Stimulated activated CD4-positive, alpha-beta T cell treated with anti-CD3 and anti-CD28 coated beads, Interleukin-15, amount 100 ng/mL, for 24 hours (primary cell): ENCODE measurements around the gene LIPM.

Source experiments
- DNase-seq: peaks from one replicate; pipeline ENCODE4 v3.0.0-alpha.2; 2020

Gene LIPM, protein sequence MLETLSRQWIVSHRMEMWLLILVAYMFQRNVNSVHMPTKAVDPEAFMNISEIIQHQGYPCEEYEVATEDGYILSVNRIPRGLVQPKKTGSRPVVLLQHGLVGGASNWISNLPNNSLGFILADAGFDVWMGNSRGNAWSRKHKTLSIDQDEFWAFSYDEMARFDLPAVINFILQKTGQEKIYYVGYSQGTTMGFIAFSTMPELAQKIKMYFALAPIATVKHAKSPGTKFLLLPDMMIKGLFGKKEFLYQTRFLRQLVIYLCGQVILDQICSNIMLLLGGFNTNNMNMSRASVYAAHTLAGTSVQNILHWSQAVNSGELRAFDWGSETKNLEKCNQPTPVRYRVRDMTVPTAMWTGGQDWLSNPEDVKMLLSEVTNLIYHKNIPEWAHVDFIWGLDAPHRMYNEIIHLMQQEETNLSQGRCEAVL

DNA sequence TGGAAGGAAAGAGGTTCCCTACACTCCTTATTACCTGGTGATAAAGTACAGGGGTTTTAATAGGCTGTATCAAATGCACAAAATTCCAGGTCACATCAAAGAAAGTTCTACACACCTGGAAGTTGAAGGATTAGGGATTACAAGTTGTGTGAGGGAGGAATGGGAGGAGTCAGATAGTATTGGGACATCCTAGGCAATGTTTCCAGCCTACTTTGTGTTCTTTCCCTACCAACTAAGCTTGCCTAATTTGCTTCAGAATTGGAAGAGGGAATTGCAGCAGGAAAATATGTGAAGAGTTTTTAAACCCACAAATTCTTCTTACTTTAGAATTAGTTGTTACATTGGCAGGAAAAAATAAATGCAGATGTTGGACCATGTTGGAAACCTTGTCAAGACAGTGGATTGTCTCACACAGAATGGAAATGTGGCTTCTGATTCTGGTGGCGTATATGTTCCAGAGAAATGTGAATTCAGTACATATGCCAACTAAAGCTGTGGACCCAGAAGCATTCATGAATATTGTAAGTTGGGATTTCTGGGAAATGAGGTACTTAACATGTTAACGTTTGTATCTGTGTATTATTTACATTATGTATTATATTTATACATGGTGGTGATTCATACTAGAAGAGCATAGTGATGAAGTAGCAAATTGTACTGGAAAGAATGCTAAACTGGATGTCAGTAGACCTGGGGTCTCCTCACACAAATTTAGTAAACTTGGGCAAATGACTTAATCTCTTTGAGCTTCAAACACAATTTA lies at the start of gene LIPM:
LIPM (plus strand) TSS at position 208 of the 763 bp plus-strand sequence; CDS start at position 375, 167 bp downstream.
- DNase-seq: no peak

DNA sequence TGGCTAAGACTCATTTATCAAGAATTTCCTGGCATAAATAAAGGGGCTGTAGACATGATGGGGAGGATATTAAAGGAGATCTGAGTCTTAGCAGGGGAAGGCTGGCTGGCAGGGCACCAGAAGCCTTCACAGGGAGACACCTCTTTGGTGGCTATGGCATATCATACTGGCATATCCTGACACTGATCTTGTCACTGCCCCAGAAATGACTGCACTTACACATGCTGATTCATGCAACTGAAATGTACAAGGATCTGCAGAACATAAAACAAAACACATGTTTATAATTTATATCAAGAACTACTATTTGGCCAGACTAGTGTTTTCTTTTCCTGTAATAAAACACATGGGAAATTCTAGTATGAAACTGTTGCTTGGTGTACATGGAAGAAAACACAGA lies 48.2 kb upstream of the LIPM start:
- DNase-seq: no peak

DNA sequence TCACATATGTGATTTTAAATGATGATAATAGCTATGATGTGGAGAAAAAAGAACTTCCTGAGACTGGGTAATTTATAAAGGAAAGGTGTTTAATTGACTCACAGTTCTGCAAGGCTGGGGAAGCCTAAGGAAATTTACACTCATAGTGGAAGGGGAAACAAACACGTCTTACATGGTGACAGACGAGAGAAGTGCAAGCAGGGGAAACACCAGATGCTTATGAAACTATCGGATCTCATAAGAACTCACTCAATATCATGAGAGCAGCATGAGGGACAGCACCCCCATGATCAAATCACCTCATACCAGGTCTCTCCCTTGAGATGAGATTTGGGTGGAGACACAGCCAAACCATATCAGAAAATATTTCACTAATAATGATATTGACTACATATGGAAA lies 46.8 kb upstream of the LIPM start:
- peak; percentile 48 for DNase-seq

DNA sequence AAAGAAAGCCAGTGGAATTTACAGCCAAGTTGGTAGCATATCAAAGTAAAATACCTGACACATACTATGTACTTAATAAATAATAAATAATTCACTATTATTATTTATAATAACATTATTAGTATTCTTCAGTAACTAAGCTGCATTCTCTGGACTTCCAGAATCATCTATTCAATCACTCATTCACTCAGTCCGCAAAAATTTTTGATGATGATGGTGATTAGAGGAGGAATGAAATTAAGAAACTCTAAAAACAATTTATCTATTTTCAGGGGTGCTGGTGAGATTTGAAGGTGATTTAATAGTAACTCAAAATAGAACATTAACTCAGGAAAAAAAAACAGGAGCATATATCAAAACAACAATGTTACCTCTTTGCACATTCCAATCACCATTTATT lies 45.9 kb upstream of the LIPM start:
- no peak for DNase-seq

DNA sequence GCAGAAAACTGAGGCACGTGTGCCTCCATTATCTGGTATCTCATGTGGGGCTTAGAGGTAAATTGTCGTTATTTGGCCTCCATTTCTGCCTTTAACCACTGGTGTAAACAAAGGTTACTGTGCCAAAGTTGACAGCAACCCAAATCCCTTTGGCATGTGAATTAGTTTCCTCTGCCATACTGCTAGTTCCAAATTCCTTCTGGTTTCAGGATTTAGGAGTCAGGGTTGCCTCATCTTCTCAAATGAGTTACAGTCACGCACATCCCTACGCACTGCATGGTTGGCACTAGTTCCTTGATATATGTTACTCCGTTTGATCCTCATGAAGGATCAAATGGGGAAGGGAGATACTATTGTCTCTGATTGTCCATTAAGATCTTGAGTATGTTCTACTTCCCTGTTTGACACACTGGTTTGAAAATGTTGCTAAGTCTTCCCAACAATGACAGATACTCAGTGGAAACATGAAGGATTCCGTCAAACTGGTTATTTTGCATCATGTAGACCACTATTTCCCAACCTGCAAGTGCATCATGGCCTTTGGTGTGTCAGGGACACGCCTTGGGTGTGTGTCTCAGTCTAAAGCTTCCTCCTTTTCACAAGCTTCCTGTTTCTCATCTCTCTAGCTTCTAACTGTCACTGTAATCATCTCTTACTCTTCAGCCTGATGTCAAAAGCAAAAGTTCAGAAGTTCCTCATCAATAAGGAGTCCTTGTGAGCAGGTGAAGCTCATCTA lies 43.0 kb upstream of the LIPM start, which contains the start of gene LIPN:
LIPN (plus strand) TSS at position 655 of the 736 bp plus-strand sequence. CDS start 1,386 bp downstream, outside the sequence.
- no peak for DNase-seq

DNA sequence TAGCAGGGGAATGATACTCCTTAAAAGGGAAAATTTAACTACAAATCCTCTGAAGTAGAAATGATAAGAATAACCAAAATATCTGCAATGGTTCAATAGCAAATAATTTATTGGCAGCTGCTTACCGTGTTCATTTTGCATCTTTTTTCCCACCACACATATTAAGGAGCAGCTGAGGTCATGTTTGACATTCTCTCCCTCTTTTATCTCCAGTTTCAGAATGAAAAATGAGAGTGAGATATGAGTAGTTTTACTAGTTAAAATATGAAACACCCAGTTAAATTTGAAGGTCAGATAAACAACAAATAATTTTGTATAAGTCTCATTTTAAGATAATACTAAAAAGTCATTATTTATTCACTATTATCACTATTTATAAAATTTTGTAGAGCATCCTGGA lies 39.6 kb upstream of the LIPM start:
- DNase-seq: no peak

DNA sequence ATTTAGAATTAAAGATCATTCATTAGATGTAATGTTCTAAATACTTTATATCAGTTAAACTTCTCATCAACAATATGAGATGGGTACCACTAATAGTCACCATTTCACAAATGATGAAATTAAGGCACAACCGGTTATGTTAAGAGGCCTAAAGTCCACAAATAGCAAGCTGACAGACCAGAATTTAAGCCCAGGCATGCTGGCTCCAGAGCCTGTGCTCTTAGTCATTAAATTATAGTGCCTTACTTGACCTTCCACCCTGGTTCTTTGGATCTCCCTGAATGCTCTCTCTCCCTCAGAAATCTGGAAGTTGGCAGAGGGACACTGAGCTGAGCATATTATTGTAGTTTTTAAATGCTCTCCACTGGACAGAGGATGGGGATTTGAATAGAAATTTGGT lies 39.1 kb upstream of the LIPM start:
- DNase-seq: no peak

DNA sequence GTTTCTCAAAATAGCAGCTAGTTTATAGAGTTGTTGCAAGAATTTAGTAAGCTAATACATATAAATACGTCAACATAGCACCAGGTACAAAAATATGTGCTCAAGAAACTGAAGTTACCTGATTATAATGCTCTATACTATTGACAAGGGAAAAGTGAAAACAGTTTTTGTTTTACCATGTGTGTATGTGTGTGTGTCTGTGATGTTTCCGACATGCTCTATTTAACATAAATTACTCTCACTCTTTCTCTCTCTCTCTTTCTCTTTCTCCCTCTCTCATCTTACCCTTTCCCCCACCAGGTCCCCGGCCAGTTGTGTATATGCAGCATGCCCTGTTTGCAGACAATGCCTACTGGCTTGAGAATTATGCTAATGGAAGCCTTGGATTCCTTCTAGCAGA lies 38.4 kb upstream of the LIPM start:
- DNase-seq: no peak

DNA sequence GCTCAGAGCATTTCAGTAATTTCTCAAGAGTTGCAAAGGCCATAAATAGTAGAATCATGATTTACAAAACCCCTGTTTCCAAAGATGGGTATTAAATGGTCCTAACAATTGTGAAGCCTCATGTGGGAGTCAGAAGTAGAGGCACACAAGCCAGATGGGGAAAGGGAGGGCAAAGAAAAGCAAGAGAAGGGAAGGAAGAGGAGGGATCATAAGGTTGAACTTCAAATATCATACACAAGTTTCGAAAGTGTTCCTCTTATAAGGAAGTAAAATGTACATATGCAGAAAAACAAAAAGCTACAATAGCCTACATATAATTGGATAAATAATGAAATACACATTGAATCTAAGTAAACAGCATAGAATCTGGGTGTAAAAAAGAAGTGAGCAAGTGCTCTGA lies 36.7 kb upstream of the LIPM start:
- DNase-seq: no peak

DNA sequence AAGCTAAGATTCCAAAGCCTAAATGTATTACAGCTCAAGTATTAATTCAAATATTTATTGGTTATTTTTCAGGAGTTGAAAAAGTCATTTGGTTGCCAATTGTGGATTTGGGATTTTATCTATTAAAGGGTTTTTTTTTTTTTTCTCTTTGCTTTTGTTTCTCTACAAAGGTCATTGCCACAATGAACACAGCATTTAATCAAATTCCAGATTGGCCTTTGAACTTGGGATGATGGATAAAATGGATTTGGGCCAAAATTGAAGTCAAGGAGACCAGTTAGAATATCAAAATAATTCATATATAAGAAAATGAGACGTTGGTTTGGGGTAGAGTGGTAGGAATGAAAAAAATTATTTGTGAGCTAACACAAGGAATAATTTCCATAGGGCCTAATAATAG lies 33.1 kb upstream of the LIPM start:
- DNase-seq: no peak

DNA sequence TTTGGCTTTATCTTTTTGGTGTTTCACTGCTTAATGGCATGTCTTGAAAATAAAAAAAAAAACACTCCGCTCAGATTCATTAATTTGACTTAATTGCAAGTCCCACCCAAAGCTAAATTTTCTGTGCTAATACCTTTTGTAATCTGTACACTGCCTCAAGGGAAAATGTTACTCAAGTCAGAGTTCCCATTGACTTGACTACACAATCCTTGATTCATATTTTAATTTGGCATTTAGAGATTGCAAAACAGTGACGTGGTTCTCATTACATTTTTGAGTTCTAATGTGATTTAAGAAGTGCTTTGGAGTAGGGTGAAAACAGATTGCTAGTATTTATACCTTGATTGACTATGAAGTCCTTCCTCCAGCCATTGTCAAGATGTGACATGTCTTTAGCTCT lies 21.3 kb upstream of the LIPM start:
- DNase-seq: no peak

DNA sequence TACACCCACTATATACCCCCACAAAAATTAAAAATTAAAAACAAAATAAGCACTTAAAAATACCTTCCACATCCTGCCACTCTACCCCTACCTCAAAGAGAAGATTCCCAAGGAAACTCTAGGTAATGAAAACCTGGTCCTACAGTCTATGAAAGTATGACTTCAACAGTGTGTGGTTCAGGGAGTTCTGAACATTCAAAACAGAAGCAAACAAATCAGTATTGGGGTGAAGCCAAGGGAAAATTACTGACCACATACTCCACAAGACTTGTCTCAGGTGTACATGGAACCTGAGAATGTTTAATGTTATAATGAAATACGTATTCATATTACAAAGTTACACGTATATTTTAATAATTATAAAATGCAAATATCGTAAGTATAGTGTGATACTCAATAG lies 20.3 kb upstream of the LIPM start:
- DNase-seq: no peak

DNA sequence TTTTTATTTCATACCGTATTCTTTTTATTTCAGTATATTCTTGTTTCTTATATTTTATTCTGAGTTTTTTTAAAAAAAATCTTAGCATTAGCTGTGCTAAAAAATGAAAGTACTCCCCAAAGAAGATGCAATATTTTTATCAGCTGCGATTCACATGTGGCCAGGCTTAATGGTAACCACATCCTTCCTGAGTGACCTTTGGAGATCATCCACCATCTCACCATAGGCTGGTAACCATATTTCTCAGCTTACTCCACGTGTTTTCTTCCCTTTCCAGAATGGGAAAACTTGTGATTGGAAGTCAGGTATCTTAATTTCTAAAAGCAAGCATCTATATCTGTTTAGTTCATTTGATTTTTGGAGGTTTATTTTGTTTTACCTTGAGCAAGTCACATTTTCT lies 18.8 kb upstream of the LIPM start:
- DNase-seq: no peak

DNA sequence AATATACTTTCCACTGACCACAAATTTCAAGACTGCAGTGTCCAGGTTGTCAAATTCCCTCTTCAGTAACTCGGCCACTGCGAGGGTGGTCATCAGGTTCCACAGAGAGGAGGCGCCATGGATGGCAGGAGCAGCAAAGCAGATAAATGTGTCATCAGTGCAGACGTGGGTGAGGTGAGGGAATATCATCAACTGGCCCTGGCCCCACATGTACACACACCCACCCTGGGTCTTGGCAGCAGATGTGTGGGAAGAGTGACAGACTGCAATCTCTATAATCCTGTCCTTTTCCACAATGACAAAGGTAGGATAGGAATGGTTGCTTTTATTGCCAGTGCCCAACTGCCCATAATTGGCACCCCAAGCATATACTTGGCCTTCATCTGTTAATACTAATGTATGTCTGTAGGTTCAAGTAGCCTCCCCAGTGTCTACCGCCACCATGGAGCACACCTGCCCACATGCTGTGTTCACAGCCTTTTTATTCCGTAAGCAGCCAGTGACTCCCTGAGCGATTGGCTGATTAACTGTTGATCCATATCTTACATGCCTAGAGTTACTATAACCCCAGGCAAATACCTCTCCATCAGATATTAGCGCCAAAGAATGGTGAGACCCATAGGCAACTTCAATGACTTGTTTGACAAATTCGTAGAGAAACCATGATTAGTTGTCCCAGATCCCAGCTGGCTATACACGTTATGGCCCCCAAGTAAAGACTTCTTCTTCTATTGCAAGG lies 16.3 kb upstream of the LIPM start:
- DNase-seq: no peak

DNA sequence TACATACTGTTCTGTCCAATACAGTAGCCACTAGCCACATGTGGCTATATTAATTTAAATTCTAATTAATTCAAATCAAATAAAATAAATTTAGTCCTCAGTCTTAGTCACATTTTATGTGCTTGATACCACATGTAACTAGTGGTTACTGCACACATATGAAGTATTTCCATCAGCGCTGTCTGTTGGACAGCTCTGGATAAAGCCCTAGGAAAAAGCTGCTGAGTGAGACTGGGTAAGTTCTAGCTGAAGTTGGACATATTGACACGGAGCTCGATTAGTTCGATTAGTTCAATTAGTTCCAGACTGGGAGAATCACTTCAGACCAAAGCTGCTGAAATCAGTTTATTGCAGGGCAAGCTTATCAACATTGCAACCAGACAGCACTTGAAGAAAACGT lies 15.1 kb upstream of the LIPM start:
- no peak for DNase-seq

DNA sequence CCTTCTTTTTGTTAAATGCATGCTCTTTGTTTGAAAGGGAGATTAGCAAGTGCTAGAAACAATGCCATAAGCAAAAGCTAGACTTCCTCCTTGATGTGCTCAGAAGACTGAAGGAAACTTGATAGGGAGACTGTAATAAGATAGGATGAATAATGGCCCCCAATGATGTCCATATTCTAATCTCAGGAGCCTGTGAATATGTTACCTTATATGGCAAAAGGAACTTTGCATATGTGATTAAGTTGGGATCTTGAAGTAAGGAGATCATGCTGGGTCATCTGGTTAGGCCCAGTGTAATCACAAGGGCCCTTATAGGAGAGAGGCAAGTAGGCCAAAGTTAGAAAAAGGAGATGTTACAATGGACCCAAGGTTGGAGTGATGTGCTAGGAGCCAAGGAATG lies 13.6 kb upstream of the LIPM start:
- DNase-seq: no peak

DNA sequence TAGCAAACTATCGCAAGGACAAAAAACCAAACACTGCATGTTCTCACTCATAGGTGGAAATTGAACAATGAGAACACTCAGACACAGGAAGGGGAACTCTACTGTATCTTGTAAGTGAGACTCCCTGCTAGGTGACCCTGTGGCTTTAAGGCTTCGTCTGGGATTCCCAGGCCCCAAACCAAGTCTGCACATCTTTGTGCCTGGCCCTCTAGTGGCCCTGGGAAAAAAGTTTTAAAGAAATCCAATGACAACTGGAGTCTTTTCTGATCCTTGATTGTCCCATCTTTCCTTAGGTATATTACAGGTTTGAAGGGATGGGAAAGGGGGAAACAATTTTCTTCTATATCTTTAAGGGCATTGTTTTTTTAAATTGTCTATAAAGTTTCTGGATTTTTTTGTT lies 10.6 kb upstream of the LIPM start:
- peak; percentile 18 for DNase-seq

DNA sequence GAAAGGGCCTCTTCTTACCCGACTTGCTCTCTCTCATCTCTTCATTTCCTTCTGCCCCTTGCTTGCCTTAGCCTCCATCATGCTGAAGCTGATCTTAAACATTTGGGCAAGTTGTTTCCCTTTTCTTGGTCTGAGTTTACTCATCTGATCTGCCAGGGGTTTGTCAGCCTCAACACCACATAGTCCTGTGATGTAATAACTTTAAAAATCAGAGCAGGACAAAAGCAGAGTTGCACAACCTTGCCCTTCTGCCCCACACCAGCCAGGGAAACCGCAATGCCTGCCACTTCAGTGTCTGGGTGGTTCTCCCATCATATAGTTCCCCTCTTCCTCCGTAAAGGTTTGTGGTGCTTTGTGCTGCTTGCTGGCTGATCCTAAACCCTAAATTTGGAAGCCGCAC lies 9.9 kb upstream of the LIPM start:
- no peak for DNase-seq

DNA sequence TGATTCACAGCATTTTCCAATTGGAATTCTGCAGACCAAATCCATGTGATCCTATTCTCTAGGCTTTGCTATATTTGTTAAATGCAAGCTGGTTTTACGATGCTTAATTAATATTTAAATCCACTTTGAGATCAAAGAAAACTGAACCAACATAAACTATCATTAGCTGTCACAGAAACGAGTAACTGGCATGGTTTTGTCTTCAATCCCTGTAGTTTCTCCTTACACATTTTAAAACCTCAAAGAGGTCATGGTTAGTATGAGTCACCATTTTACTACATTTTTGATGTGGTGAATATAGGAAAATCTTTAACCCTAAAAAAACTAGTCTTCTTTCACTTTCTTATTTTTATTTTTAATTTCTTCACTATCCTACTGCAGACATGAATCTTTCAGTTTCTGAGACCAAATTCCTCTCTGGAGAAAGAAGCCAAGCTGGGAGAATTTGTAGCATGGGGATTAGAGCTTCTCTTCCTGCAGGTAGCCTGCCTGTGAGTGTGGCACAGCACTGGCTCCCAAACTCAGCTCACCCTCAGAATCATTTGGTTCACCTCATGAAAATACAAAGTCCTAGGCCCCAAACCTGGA lies 8.7 kb upstream of the LIPM start:
- no peak for DNase-seq

DNA sequence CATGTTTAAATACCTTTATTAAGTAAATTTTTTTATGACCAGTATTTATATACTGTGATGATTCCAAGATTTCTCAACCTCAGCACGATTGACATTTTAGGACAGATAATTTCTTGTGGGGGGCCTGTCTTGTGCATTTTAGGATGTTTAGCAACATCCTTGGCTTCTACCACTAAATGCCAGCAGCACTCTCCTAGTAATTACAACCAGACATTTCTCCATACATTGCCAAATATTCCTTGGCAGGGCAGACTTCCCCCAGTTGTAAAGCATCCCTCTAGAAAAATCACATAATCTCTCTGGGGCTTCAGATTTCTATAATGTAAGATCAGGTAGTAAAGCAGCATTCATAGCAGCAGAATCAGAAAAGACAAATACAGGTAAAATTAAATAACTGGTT lies 7.8 kb upstream of the LIPM start:
- DNase-seq: no peak

DNA sequence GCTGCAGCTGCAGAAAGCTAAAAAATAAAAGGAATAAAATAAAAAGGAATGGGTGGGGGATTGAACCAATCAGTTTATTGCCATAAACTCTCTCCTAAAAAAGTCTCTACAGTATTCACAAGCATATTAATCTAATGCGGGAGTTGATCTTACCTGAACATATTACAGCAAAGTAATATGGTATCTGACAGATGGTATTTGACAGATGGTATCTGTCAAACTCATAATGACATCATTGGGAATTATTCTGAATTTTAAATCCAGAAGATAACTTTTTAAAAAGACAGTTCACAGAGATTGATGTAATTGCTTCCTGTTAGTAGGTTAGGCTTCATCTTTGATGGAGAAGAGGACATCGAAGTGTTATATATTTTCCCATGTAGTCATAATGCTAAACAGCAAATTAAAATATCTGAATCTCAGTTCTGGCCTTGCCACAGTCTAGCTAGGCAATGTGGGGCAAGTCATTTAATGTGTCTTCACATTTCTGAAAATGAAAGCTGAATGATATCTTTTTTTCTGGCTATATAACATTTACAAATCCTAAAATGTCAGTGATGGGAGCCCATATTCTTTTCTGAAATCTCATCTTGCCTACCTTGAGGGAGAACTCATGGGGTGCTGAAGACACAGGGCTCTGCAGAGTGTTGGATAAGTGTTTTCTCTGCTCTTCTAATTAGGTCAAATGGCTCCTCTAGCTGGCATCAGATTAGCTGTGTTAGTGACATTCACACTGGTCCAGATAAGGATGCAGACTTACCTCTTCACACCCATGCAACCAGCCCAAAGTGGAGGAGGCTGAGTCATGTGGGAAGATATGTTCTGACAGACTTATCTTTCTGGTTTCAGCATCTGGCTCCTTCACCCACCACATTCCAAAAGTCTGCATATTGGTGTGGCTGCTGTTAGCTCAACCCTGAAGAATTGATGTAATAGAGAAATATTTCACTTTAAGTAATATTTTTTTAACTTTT lies 2.1 kb upstream of the LIPM start:
- peak; percentile 55 for DNase-seq
